Posterior cingulate gyrus (tissue), 11 donors: ENCODE measurements around the gene TMEM250.

ENCODE experiments used
- DNase-seq, 10 donors: peaks; one replicate each; pipeline versions ENCODE4 v3.0.0 to v3.0.0-alpha.2; 2020 to 2021; ENCODE audit warnings: mixed read lengths in 3 of 10
- intact Hi-C: fragments of 100-400 bp; cut with DNase I; formaldehyde crosslinking; loops from one replicate; pipeline ENCODE4 v1.15.1; 2023

TMEM250 gene

DNA sequence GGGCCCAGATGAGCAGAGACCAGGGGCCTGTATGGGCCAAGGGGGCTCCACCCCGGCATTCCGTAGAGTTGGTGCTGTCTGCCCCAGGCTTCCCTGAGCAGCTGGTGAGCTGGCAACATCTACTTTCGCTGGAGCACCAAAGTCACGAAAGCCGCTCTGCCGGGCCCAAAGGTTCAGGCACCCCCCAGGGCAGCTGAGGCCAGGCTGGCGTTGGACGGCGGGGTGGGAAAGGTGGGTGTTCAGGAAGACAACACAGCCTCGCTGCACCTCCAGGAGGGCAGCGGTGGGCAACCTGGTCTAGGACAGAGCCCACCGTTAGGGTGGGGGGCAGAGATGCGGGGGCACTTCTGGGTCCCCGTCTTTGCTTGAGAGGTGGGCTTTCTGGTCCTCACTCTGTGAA is 30.1 kb upstream of the TMEM250 start:
- peak in 1 of 10 donors; percentile 67 for DNase-seq
- intact Hi-C loops: no loop called here

DNA sequence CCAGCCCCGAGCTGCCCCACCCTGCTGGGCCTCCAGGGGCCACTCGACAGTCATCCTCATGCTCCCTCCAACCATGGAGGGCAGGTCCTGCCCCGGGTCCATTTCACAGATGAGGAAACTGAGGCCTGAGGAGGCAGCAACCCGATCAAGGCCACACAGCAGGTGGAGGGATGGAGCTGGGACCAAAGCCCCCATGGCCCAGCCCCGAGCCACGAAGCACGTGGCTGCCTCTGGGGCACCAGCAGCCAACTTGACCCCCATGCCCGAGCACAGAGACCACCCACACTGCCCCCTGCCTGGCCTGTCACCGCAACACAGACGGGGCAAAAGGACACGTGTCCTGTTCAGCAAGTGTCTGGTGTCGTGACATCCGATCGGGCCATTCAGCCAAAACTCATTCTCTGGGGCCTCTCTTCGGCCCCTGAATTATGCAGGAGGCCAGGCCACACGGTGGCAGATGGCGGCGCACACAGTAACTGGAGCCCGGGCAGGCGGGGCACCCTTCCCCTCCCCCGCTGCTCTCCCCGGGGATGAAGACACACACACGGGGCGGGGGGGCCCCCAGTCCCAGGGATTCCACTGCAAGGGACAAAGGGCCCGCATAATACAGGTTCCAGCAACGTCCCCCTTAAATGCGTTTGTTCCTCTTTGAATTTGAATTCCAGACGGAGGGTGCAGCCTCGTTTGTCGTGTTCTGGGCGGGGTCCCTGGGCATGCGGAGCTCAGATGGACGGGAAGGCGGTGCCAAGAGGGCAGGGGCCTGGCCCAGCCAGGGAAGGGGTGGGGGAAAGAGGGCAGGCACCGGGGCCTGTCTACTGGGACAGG is 29.4 kb upstream of the TMEM250 start:
- peak in 2 of 10 donors; percentile 59 to 81 for DNase-seq
- intact Hi-C loops: no loop called here

DNA sequence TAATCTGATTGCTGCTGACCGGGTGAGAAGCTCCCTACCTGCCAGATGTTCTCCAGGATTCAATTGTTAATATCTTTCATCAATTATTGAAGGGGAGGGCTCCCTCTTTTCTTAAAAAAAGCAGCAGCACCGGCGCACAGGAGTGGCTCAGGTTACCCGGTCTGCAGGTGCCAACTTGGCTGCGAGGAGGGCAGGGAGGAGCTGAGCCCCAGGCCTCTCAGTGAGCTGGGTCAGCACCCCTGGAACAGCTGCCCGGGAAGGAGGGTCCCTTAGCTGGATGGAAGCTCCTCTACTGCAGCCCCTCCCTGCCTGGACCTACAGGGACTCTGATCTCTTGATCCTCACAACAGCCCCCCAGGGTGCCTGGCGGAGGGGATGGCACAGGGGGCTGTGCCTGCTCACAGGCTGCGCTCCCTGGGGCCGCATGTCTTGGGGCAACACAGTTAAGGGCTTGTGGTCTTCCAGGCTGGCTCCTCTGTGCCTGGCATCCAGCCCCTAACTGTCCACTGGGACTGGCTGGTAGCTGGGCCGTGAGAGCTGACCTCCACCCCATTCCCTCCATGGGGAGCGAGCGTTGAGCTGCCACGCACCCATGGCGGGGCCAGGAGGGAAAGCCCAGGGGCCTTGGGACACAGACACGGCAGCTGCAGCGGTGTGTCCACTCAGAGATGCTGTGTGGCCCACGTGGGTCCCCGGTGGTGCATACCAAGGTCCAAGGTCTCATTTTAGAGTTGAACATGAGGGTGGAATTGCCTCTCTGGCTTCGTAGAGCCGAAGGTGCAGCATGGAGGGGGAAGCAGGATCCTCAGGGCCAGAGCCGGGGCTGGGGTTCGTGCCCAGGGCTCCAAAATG is 28.6 kb upstream of the TMEM250 start:
- intact Hi-C loops: no loop called here
- DNase-seq: peak in 2 of 10 donors; percentile 22 to 61

DNA sequence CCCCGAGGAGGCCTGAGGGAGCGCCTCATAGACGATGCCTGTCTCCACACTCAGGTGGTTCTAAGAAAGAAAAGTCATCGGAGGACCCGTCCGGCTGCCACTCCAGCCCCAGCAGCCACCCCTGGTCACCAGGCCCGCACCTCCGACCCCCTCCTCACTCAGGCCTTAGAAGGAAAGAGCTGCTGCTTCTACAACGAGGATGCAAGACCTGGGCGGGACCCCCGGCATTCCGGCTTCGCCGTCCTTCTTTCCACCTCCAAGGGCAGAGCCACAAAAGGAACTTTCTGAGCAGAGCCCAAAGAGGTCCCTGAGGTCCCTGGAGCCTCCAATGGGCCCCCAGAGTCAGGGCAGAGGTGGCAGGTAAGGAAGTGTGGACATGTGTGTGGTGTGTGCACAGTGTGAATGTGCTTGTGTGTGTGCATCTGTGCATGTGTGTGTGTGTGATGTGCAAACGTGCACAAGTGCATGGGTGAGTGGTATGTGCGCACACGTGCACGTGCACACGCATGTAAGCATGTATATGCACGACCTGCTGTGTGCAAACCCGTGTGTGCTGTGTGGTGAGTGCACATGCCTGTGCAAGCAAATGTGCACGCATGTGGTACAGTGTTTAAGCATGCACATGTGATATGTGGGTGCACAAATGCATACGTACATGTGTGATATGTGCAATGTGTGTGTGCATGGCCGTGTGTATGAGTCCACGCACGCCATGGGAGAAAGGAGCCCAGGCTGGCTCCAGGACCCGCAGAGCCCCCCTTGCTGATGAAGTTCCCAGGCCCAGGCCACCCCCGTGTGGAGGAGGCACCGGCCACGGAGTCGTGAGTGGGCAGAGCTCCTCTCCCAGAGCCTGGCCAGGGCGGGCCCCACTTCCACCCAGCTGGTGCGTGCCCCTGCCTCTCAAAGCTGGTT is 27.7 kb upstream of the TMEM250 start:
- intact Hi-C loops: no loop called here
- DNase-seq: peak in 2 of 10 donors; percentile 61 to 67

DNA sequence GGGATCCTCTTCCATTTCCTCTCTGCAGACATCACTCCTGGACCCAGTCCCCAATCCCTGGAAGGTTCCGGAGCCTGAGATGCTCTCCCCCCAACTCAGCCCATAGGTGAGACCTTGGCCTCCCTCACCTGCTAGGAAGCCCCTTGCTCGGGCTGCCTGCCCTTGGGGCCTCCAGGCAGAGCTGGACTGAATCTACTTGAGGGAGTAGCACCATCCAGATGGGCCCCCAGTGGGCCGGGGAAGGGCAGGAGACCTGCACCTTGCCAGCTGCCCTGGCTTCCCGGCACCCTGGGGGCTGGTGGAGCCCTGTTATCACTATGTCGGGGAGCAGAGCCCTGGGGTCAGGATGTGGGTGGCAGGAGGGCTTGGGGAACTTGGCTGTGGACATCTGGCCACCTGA is 26.9 kb upstream of the TMEM250 start:
- intact Hi-C loops: no loop called here
- DNase-seq: peak in 2 of 10 donors; percentile 30 to 45

DNA sequence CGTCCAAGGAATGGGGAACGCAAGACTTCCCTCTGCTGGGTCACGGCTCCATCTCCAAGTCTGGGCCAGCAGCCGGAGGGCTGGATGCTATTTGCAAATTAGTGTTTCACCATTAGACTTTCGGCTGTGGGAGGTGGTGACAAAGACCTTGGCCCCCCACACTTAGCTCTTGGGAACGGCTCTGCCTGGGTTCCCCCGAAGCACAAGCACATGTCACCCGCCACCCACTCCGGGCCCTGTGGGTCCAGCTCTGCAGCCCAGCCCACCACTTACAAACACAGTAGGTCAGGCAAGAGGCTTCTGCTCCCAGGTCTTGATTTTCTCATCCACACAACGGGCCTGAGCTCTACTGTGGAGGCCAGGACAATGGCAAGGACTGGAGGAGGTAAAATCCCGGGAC is 25.8 kb upstream of the TMEM250 start:
- intact Hi-C loops: no loop called here
- DNase-seq: peak in 2 of 10 donors; percentile 54 to 79

DNA sequence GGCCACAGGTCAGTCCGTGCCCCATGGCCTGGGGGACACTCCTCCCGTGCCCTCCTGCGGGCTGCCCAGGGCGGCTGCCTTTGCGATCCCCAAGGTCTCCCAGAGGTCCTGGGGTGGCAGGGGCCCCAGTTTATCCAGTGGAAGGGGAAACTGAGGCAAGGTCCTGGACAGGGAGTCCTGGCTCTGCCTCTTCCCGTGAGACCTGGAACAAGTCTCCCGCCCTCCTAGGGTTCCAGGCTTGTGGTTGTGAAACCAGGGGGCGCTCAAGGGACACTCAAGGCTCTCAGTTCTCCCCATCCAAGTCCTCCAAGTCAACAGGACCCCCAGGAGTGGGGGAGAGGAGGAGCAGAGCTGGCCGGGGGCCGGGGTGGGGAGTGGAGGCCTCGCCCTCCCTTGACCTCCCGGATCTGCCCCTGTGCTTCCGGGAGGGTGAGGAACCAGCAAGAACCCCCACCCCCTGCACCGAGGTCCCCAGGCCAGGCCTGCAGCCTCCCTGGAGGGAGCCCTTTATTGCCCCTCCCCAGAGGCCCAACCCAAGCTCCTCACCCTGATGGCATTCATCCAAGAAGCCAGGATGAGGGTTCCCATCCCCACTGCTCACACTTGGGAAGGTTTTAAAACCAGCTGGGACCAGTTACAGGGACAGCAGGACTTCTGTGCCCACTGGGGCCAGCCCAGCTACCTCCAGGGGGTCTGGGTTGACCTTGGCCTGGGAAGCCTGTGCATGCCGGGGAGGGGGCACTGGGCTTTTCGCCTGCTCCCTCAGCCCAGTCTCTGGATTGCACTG is 24.7 kb upstream of the TMEM250 start:
- DNase-seq: peak in 2 of 10 donors; percentile 62 to 65

DNA sequence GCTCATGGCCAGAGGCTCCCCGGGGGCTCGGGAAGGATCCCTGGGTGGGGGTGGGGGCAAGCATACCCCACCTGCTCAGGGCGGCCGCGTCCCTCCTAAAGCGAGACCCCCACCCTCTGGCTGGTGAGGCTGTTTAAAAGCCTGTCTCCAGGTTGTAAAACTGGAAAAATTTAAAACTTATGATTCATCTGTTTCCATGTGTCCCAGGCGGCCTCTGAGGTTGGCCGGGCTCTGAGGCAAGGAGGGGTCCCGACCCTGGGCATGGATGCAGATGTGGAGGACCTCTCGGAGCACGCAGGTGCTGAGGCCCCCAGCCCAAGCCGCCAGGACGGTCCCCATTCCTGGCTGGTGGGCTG is 24.2 kb upstream of the TMEM250 start:
- DNase-seq: no peak
- intact Hi-C loops: no loop called here

More for the DNA sequence above, 24.7 kb upstream of the TMEM250 start:
- intact Hi-C loops: no loop called here

DNA sequence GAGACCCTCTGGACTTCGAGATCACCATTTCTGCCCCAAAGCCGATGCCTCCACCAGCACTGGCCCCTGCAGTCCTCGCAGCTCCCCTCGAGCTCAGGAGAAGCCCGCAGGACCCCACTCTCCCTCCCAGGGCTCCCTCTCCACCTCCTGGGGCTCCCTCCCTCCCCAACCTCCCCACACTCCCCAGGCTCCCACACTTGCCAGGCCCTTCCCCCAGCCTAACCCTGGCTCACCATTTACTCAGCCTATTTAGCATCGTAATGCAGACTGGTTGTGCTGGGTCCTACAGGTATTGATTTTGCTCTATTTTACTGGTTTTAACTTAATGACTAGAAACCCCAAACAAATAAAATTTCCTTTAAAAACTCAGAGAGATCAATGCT is 23.7 kb upstream of the TMEM250 start:
- intact Hi-C loops: no loop called here

DNA sequence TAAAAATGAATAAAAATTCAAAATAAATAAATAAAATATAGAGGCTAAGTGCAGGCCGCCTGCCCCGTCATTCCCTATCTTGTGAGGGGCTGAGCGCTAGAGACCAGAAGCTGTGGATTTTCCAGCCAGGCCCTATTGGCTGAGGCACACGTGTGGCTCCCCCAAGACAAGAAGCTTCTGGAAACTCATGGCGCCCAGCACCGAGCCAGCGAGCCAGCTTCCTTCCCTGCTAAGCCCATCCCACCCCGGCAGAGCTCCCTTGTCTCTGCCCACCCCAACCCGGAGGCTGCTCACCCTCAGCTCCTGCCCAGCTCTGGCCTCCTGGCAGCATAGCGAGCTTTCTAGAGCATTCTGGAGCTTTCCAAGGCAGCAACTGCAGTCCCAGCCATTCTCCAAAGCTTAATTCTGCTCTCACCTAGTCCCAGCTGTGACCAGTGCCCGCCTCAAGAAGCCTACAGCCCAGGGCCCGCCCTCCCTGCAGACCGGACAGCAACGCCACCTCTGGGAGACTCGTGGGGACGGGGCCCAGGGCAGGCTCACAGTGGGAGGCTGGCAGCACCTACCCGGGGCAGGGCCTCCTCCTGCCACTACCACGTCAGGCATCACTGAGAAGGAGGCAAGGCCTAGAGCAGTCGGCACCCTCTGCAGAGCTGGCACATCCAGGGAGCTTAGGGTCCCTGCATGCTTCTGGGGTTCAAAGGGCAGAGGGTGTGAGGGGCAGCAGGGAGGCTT is 23.2 kb upstream of the TMEM250 start:
- intact Hi-C loops: no loop called here
- DNase-seq: peak in 2 of 10 donors; percentile 37 to 66

More for the DNA sequence above, 23.7 kb upstream of the TMEM250 start:
- peak in 1 of 10 donors; percentile 16 for DNase-seq

DNA sequence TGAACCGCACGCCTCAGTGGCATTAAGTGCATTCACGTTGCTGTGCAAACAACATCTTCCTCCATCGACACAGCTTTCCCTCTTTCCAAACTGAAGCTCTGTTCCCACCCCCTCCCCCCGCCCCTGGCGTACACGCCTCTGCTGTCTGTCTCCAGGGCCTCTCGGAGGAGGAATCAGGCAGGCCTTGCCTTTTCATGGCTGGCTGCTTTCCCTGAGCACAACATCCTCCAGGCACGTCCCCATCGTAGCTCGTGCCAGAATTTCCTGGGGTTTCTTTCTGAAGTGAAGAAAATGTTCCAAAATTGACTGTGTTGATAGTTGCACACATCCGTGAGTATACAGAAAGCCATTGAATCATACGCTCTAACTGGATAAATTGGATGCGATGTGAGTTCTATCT is 22.3 kb upstream of the TMEM250 start:
- intact Hi-C loops: no loop called here
- DNase-seq: no peak

DNA sequence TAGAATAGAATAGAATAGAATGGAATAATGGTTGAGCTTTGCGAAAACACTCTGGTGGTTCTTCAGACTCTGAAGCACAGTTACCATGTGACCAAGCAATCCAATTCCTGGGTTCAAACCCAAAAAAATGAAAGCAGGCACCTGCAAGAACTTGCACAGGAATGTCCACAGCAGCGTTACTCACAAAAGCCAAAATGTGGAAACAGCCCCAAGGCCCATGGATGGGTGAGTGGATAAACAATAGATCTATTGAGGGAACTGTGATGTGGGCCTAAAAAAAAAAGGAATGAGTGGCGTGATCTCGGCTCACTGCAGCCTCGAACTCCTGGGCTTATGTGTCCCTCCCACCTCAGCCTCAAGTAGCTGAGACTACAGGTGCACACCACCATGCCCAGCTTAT is 21.4 kb upstream of the TMEM250 start:
- intact Hi-C loops: no loop called here

DNA sequence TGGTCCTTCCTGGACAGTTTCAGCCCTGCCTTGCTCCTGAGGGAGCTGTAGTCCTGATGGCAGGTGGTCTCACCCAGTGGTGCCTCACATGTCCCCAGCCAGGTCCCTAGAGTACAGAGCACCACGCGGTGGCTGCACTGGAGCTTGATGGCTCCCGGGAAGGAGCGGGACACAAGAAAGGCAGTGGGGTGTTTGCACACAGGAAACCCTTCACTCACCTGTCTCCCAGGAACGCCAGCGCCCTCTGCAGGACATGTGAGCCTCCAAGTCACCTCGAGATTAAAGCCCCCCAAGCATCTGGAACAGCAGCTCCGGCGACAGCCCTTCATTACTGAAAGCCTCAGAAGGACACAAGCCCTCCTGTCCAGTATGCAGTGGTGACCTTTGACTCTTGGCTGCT is 19.9 kb upstream of the TMEM250 start:
- no peak for DNase-seq
- intact Hi-C loops: no loop called here

More for the DNA sequence above, 21.4 kb upstream of the TMEM250 start:
- no peak for DNase-seq

DNA sequence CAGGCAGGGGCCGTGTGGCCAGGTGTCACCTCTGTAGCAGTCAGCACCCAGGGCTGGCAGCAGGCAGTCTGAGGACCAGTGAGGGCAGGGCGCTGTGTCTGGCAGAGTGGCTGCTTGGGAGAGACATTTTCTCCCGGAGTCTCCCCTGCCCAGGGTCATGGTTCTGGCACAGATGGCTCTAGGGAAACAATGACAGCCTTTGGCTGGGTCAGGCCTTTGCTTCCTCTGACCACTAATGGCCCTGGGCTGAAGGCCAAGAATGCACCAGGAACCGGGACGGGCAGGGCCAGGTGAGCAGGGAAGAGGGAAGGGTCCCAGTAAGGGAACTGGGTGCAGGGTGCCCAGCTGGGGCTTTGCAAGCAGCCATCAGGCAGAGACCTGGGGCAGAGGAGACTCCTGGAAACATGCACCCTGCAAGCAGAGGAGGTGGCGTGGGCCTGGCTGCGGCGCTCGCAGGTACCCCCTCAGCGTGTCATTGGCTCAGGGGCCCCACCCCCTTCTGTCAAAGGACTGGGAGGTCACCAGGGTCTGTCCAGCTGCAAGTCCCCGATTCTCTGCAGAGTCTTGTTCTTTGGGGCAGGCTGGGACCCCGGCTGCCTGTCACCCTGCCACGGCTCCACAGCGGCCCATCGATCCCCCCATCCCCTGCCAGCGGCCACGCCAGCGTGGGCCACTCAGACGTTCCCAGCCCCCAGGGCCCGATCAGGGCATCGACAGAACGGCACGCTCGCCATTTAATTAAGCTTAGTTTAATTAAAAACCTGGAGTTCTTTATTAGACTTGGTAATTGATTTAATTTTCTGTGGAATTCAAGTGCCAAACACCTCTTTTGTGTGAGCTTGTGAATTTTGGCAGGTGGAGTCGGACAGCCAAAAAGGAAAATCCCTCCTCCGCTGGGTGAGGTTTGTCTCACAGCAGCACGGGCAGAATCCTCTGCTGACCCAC is 18.9 kb upstream of the TMEM250 start:
- no peak for DNase-seq
- intact Hi-C loops: no loop called here

DNA sequence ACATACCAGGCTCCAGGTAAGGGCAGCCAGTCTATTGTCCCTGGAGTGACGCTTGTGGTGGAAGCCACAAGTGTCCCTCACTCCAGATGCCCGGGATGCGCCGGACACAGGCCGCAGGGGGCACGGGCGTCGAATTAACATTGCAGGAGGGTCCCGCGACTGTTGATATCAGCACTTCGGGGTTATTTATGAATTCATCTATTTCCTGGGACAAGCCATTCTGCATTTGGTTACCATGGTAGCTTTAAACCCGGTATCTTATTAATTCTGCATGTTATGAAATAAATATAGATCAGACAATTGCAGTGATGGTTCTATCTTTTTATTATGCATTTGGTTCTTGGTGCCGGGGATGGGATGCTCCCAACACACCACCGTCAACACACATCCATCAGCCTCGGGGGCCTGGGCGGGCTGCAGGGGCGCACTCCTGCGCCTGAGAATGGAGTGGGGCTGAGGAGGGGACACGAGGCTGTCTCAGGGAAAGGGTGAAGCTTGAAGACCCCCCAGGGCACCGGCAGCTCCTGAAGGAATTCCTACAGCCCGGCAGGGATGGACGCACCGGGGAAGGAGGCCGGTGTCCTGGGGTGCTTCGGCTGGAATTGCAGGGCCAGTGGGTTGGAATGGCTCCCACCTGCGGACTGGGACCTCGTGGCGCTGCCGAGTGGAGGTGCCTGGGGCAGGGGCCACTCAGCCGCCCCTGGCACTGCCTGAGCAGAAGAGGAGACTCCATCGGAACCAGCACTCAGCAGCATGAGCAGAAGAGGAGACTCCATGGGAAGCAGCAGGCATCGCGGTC is 17.7 kb upstream of the TMEM250 start:
- intact Hi-C loops: no loop called here

DNA sequence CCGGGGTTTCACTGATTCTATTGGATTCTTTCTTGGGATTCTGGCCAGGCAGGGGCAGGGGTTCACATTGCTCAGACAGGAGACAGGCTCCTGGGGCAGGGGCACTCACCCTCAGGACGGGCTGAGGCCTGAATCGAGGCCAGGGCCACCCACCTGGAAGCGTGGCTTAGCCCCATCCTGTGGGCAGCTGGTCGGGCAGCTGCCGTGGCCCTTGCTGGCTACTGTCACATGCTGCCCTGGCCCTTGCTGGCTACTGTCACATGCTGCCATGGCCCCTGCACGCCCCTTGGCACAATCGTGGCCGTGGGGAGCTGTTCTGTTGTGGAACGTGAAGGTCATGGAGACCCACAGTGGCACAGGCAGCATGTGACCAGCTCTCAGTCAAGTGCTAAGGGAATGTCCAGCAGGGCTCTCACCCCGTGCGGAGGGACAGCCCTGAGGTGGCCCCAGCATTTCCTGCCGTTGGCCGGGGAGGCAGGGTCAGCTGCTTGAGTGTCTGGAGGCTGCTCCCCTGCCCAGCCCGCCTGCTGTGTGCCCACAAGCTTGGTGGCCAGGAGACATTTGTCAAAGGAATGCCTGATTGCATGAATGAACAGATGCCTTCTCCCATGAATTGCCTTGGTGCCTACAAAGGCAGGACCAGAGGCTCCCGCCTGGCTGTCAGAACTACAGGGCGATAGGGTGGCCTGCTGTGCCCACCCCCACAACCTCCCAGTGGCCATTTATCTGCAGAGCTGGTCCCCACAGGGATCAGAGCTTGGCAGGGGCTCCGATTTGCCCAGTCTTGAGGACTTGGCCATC is 16.9 kb upstream of the TMEM250 start:
- DNase-seq: no peak
- intact Hi-C loops: no loop called here

More for the DNA sequence above, 17.7 kb upstream of the TMEM250 start:
- no peak for DNase-seq
